H7 (cell line): ENCODE data around the gene CHD8. TPM values are rescaled to one million over a fixed set of nuclear protein-coding genes. Genes with fewer than 3 reads are reported as not detected.
A peak's percentile ranks its signal among the peaks of the same experiment; 100 is the strongest.
"Not testable (repeated sequence)": the region's sequence is repeated elsewhere in the genome, so short reads cannot be mapped to it uniquely, and the experiment has no call there.

Source experiments
- DNase-seq: peaks from one replicate; pipeline ENCODE4 v3.0.0; 2012
- H3K27me3 ChIP-seq: 2 replicates; pipeline ENCODE4 v1.6.0; 2011; ENCODE audit warnings: mild to moderate bottlenecking, low read length; ENCODE audit not compliant: control insufficient read depth, insufficient read depth
- H3K36me3 ChIP-seq: replicated peaks from 2 replicates; pipeline ENCODE4 v1.5.1; 2011; ENCODE audit warnings: low read length; ENCODE audit not compliant: control insufficient read depth, insufficient read depth
- H3K4me3 ChIP-seq: 2 replicates; pipeline ENCODE4 v1.5.1; 2011; ENCODE audit warnings: low read depth, mild to moderate bottlenecking, control low read depth, low read length, moderate library complexity; ENCODE audit not compliant: insufficient read depth
- total RNA-seq: library from RNA; depleted of rRNA; stranded (reverse); fragments of >200 nt; shearing (Covaris generic); gene quantifications from 2 replicates; pipeline ENCODE4 v1.2.3, GENCODE V29; 2014

The CHD8 gene
- total RNA-seq, 1 experiment from 2014 or later, result 64.1 TPM

GRCh38 chr14:21455592-21455911 lies 371 bp downstream of the CHD8 start:
- no peaks in the 10 kb centered on the region; the same call in 1 of the 2 replicates for H3K36me3 ChIP-seq
- H3K27me3 ChIP-seq, result no peaks in the 10 kb centered on the region
- DNase-seq, result no peak
- peak overlapping the region; percentile 85 for H3K4me3 ChIP-seq

GRCh38 chr14:21454843-21455544 lies 929 bp downstream of the CHD8 start:
- Histone ChIP-seq H3K4me3 (peak overlapping the region; percentile 85), H3K27me3 (no peaks in the 10 kb centered on the region), H3K36me3 (no peaks in the 10 kb centered on the region)
- no peak for DNase-seq

GRCh38 chr14:21449899-21450216 lies 6.1 kb downstream of the CHD8 start:
- Histone ChIP-seq H3K36me3 (no peaks in the 10 kb centered on the region), H3K4me3 (no peak overlapping the region), H3K27me3 (no peaks in the 10 kb centered on the region)
- no peak for DNase-seq

GRCh38 chr14:21442657-21443056 lies 13.3 kb downstream of the CHD8 start:
- not testable (repeated sequence) for H3K4me3 ChIP-seq, H3K36me3 ChIP-seq, DNase-seq, H3K27me3 ChIP-seq

- Histone ChIP-seq H3K4me3 (no peak overlapping the region), H3K27me3 (no peaks in the 10 kb centered on the region), H3K36me3 (no peaks in the 10 kb centered on the region)
- DNase-seq, result no peak
Observed at GRCh38 chr14:21440859-21441258, 15.1 kb downstream of the CHD8 start.

DNA sequence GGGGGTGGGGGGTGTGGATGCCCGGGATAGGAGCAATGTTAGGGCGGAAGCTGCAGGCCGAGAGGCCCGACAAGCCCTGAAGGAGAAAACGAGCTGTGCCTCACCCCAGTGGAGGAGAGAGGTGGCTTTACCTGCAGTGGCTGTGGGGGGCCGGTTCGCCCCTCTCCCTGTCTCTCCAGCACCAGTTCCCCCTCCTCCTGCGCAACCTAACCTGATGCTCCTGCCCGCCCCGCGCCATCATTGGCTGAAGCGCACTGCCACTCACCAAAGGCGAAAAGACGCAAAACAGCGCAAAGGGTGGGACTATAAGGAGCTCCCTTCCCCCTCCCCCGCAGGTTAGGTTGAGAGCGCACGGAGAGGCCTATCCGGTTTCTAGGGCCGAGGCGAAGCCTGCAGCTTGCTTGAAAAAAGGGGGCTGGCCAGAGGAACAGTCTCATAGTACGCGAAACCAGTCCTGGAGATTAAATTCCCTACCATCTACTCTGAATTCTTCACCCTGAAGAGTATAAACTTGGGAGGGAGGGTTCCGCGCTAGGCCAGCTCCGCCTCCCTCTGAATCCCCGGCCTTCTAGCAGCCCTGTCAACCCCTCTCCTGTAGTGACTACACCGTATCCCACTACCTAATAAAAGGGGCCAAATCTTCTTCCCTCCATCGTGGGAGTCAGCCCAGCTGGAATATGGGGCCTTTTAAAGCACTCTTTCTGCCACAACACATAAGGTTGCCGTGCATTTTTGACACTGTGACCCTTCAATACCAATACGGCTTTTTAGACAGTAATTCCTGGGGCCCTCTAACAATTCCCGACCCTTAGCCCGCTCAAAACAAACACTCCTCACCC lies 18.6 kb downstream of the CHD8 start:
- peak; percentile 93 for DNase-seq
- H3K36me3 ChIP-seq, result no peaks in the 10 kb centered on the region; the same call in 1 of the 2 replicates
- peak overlapping the region; percentile 92 for H3K4me3 ChIP-seq
- no peaks in the 10 kb centered on the region for H3K27me3 ChIP-seq

- peaks cover under 1% of the 10 kb centered on the region for H3K36me3 ChIP-seq
- H3K27me3 ChIP-seq, result no peaks in the 10 kb centered on the region
- peak overlapping the region; percentile 92 for H3K4me3 ChIP-seq
- DNase-seq, result no peak
Observed at GRCh38 chr14:21436567-21437062, 19.3 kb downstream of the CHD8 start.

GRCh38 chr14:21431126-21431525 lies 24.8 kb downstream of the CHD8 start:
- no peak for DNase-seq
- Histone ChIP-seq H3K4me3 (no peak overlapping the region), H3K27me3 (no peaks in the 10 kb centered on the region), H3K36me3 (peaks cover 39% of the 10 kb centered on the region)

DNA sequence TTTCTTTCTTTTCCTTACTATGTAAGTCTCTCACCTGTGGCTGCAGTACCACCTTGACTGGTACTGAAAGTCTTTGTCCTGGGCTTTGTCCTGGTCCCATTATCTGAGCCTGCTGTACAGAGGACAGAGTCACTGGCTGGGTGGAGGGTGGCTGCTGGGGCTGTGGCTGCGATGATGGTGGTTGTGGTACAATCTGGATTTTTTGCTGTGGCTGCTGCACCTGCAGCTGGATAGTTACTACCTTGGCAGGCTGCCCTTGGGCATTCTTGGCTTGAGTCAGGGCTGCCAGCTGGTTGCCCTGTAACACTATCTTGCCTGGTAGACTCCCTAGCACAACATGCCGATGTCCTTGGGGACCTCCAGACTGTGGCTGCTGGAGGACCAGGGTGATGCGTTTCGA lies 27.0 kb downstream of the CHD8 start:
- Histone ChIP-seq H3K27me3 (no peaks in the 10 kb centered on the region), H3K4me3 (no peak overlapping the region), H3K36me3 (peaks cover 50% of the 10 kb centered on the region)
- no peak for DNase-seq

GRCh38 chr14:21426692-21427091 lies 29.2 kb downstream of the CHD8 start:
- H3K36me3 ChIP-seq, result peaks cover 58% of the 10 kb centered on the region
- no peak overlapping the region for H3K4me3 ChIP-seq
- DNase-seq, result no peak
- no peaks in the 10 kb centered on the region for H3K27me3 ChIP-seq

DNA sequence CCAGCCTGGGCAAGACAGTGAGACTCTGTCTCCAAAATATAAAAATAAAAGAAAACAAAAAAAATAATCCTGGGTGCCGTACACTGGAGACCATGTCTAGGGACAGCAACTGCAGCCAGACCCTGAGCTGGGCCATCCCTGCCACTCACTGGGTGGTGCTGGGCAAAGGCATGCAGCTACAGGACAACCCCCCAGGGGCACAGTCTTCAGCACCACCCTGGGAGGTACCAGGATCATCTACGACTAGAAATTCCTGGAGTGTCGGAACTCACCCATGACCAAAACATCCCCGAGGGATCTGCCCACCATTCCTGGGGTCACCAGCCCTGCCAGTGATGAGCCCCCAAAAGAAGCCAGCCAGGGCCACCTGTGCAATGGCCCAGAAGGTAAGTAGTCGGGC lies 36.4 kb downstream of the CHD8 start:
- no peak for DNase-seq
- no peaks in the 10 kb centered on the region for H3K27me3 ChIP-seq
- H3K36me3 ChIP-seq, result peaks cover 30% of the 10 kb centered on the region
- H3K4me3 ChIP-seq, result no peak overlapping the region

GRCh38 chr14:21415329-21415728 lies 40.6 kb downstream of the CHD8 start:
- Histone ChIP-seq H3K36me3 (peaks cover 43% of the 10 kb centered on the region), H3K27me3 (no peaks in the 10 kb centered on the region), H3K4me3 (no peak overlapping the region)
- no peak for DNase-seq

DNA sequence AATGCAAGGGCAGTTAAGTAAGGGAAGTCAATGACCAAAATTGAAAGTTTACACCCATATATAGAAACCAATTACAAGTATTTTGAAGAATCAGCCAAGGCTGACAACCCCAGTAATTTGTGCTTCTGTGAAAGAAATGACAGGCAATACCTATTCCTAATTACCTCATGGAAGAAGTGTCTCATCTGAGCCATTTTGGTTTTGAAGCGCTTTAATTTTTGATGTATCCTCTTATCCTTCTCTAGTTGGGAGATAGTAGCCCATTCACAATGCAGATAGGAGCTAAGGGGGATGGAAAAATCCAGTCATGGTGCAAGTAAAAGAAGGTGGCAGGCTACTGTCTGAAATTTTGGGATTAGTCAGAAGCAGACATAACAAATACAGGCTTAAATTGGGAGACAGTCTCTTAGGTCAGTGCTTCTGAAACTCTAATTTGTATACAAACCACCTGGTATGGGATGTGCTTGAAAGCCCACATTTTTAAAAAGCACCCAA lies 41.7 kb downstream of the CHD8 start:
- H3K27me3 ChIP-seq, result no peaks in the 10 kb centered on the region
- peaks cover 39% of the 10 kb centered on the region for H3K36me3 ChIP-seq
- no peak overlapping the region for H3K4me3 ChIP-seq
- DNase-seq, result no peak

GRCh38 chr14:21408147-21408546 lies 47.8 kb downstream of the CHD8 start:
- no peak for DNase-seq
- H3K27me3 ChIP-seq, result no peaks in the 10 kb centered on the region
- peaks cover 53% of the 10 kb centered on the region for H3K36me3 ChIP-seq
- no peak overlapping the region for H3K4me3 ChIP-seq

- DNase-seq, result no peak
- H3K4me3 ChIP-seq, result no peak overlapping the region
- H3K36me3 ChIP-seq, result peaks cover 58% of the 10 kb centered on the region
- H3K27me3 ChIP-seq, result no peaks in the 10 kb centered on the region
Observed at GRCh38 chr14:21406213-21406612, 49.7 kb downstream of the CHD8 start.
